CD4-positive, alpha-beta T cell treated with Interferon alpha-2 for 1 hour (primary cell): ENCODE measurements around the gene STAT4.

Source experiments
- DNase-seq, 2 donors: peaks; one replicate each; pipeline ENCODE4 v3.0.0-alpha.2; 2020 to 2022

Gene STAT4

GRCh38 chr2:191143791-191144190, 7.0 kb downstream of the STAT4 start:
- DNase-seq, result no peak

GRCh38 chr2:191128911-191129304, 21.9 kb downstream of the STAT4 start:
- no peak for DNase-seq

- DNase-seq, result peak in 1 of 2 donors; percentile 62
These were observed 22.5 kb downstream of the STAT4 start for GRCh38 chr2:191128172-191128910.

- no peak for DNase-seq
These were observed 23.6 kb downstream of the STAT4 start for GRCh38 chr2:191127235-191127634.

- peak; percentile 49 to 67 for DNase-seq
These were observed 24.3 kb downstream of the STAT4 start for GRCh38 chr2:191126386-191127085.

- no peak for DNase-seq
These were observed 25.1 kb downstream of the STAT4 start for GRCh38 chr2:191125646-191126045.

- DNase-seq, result no peak
These were observed 28.0 kb downstream of the STAT4 start for GRCh38 chr2:191122638-191123294.

- no peak for DNase-seq
These were observed 33.5 kb downstream of the STAT4 start for GRCh38 chr2:191117341-191117740.

- DNase-seq, result no peak
These were observed 35.0 kb downstream of the STAT4 start for GRCh38 chr2:191115804-191116203.

- DNase-seq, result peak; percentile 73 to 87
These were observed 35.4 kb downstream of the STAT4 start for GRCh38 chr2:191115391-191115790.

GRCh38 chr2:191114403-191114886, 36.3 kb downstream of the STAT4 start:
- DNase-seq, result peak; percentile 74 to 87

GRCh38 chr2:191113761-191114160, 37.0 kb downstream of the STAT4 start:
- DNase-seq, result peak in 1 of 2 donors; percentile 63

GRCh38 chr2:191112448-191112901, 38.3 kb downstream of the STAT4 start:
- no peak for DNase-seq

GRCh38 chr2:191109888-191110287, 40.9 kb downstream of the STAT4 start:
- DNase-seq, result no peak

GRCh38 chr2:191108331-191108730, 42.5 kb downstream of the STAT4 start:
- no peak for DNase-seq

GRCh38 chr2:191105082-191105481, 45.7 kb downstream of the STAT4 start:
- DNase-seq, result no peak

GRCh38 chr2:191103774-191104173, 47.0 kb downstream of the STAT4 start:
- DNase-seq, result no peak

GRCh38 chr2:191100216-191100615, 50.6 kb downstream of the STAT4 start:
- no peak for DNase-seq

- no peak for DNase-seq
These were observed 63.5 kb downstream of the STAT4 start for GRCh38 chr2:191087311-191087710.

- DNase-seq, result no peak
These were observed 64.1 kb downstream of the STAT4 start for GRCh38 chr2:191086706-191087105.

- DNase-seq, result no peak
These were observed 67.3 kb downstream of the STAT4 start for GRCh38 chr2:191083540-191083939.

GRCh38 chr2:191082321-191082720, 68.5 kb downstream of the STAT4 start:
- DNase-seq, result no peak

- DNase-seq, result no peak
These were observed 69.2 kb downstream of the STAT4 start for GRCh38 chr2:191081411-191082155.
